ENCODE measurements around the gene CACHD1.

CACHD1 gene

DNA sequence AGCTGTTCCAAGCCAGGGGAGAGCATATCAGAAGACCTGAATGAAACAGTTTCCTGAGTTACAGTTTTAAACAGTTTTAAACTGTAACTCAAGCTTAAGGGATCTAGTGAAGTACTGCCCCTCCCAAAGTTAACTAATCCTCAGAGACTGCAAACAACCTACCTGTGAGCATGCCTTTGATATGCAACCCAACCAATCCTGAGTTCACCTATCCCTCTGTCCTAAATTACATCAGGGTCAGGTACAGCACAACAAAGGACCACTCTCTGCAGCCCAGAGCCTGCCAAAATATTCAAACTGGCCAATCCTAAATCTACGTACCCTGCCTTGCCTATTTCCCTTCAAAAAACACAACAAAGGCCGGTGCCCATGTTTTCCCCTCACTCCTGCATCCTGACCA is 242.1 kb downstream of the CACHD1 start:
- no peak for DNase-seq (ENCODE audit: low read depth in 1 of 2, low spot score in 1 of 2)
- TF ChIP-seq, protein P1, sequence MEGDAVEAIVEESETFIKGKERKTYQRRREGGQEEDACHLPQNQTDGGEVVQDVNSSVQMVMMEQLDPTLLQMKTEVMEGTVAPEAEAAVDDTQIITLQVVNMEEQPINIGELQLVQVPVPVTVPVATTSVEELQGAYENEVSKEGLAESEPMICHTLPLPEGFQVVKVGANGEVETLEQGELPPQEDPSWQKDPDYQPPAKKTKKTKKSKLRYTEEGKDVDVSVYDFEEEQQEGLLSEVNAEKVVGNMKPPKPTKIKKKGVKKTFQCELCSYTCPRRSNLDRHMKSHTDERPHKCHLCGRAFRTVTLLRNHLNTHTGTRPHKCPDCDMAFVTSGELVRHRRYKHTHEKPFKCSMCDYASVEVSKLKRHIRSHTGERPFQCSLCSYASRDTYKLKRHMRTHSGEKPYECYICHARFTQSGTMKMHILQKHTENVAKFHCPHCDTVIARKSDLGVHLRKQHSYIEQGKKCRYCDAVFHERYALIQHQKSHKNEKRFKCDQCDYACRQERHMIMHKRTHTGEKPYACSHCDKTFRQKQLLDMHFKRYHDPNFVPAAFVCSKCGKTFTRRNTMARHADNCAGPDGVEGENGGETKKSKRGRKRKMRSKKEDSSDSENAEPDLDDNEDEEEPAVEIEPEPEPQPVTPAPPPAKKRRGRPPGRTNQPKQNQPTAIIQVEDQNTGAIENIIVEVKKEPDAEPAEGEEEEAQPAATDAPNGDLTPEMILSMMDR (IDR thresholded peaks at IDR 0.05; ENCODE audit: insufficient read depth, low read length): no peak
- no peak for TF ChIP-seq POLR2AphosphoS5 (IDR thresholded peaks at IDR 0.05; ENCODE audit: low read depth)
- TF ChIP-seq, protein P2, sequence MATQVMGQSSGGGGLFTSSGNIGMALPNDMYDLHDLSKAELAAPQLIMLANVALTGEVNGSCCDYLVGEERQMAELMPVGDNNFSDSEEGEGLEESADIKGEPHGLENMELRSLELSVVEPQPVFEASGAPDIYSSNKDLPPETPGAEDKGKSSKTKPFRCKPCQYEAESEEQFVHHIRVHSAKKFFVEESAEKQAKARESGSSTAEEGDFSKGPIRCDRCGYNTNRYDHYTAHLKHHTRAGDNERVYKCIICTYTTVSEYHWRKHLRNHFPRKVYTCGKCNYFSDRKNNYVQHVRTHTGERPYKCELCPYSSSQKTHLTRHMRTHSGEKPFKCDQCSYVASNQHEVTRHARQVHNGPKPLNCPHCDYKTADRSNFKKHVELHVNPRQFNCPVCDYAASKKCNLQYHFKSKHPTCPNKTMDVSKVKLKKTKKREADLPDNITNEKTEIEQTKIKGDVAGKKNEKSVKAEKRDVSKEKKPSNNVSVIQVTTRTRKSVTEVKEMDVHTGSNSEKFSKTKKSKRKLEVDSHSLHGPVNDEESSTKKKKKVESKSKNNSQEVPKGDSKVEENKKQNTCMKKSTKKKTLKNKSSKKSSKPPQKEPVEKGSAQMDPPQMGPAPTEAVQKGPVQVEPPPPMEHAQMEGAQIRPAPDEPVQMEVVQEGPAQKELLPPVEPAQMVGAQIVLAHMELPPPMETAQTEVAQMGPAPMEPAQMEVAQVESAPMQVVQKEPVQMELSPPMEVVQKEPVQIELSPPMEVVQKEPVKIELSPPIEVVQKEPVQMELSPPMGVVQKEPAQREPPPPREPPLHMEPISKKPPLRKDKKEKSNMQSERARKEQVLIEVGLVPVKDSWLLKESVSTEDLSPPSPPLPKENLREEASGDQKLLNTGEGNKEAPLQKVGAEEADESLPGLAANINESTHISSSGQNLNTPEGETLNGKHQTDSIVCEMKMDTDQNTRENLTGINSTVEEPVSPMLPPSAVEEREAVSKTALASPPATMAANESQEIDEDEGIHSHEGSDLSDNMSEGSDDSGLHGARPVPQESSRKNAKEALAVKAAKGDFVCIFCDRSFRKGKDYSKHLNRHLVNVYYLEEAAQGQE (IDR thresholded peaks at IDR 0.05; ENCODE audit: insufficient replicate concordance, low read depth): no peak
- TF ChIP-seq SPI1 (IDR thresholded peaks at IDR 0.05; ENCODE audit: borderline replicate concordance, low read depth): no peak
- TF ChIP-seq GABPA (IDR thresholded peaks at IDR 0.05; ENCODE audit: low read depth): no peak
- no peak overlapping the region for H3K27ac ChIP-seq (replicated peaks)
- no peaks in the 10 kb centered on the region for H3K27me3 ChIP-seq (ENCODE audit: insufficient read depth, poor library complexity, severe bottlenecking)
- no peak overlapping the region for H3K4me3 ChIP-seq (replicated peaks; ENCODE audit: insufficient read depth, low read length)

DNA sequence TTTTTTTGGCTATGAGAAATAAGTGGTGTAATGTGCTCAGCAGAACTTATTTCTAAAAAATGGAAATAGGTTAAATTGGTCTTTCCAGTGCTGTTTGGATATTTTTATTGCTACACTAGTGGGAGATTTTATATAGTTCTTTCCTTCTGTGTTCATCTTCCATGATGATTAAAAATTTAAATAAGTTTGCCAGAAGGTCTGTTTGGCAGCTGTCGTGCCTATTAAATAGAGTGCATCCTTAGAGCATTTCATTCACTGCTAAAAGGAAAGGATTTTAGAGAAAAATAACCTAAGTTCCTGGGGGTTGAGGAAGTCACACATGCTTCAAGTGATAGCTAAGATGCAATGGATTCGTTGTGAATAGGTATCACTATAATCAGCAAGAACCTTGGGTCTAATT is 245.3 kb downstream of the CACHD1 start:
- H3K27me3 ChIP-seq (ENCODE audit: insufficient read depth, poor library complexity, severe bottlenecking): no peaks in the 10 kb centered on the region
- TF ChIP-seq GABPA (IDR thresholded peaks at IDR 0.05; ENCODE audit: low read depth): no peak
- TF ChIP-seq, protein P1 (IDR thresholded peaks at IDR 0.05; ENCODE audit: insufficient read depth, low read length): no peak
- no peak for TF ChIP-seq SPI1 (IDR thresholded peaks at IDR 0.05; ENCODE audit: borderline replicate concordance, low read depth)
- TF ChIP-seq, protein P2 (IDR thresholded peaks at IDR 0.05; ENCODE audit: insufficient replicate concordance, low read depth): no peak
- TF ChIP-seq POLR2AphosphoS5 (IDR thresholded peaks at IDR 0.05; ENCODE audit: low read depth): no peak
- H3K4me3 ChIP-seq (replicated peaks; ENCODE audit: insufficient read depth, low read length): no peak overlapping the region
- no peak for DNase-seq (ENCODE audit: low read depth in 1 of 2, low spot score in 1 of 2)
- no peak overlapping the region for H3K27ac ChIP-seq (replicated peaks)

DNA sequence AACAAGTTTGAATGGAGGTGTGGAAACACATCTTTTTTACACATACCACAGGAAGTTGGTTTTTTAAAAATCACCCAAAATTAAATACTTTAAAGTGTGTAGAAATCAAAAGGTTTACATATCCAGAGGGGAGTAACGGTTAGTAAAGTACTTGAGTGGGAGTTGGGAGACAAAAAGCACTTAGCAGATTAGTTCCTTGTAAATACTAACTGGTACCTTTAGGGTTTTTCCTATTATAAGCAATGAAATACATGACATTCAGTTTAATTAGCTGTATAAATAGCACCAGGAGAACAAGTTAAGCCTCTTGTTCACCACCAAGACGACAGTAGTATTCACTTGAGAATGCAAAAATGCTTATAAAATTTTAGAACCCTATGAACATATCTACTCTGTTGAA is 251.2 kb downstream of the CACHD1 start:
- H3K27ac ChIP-seq (replicated peaks): no peak overlapping the region
- peaks cover 5% of the 10 kb centered on the region for H3K27me3 ChIP-seq (ENCODE audit: insufficient read depth, poor library complexity, severe bottlenecking)
- DNase-seq (ENCODE audit: low read depth in 1 of 2, low spot score in 1 of 2): no peak
- no peak overlapping the region for H3K4me3 ChIP-seq (replicated peaks; ENCODE audit: insufficient read depth, low read length)
- TF ChIP-seq GABPA (IDR thresholded peaks at IDR 0.05; ENCODE audit: low read depth): no peak

DNA sequence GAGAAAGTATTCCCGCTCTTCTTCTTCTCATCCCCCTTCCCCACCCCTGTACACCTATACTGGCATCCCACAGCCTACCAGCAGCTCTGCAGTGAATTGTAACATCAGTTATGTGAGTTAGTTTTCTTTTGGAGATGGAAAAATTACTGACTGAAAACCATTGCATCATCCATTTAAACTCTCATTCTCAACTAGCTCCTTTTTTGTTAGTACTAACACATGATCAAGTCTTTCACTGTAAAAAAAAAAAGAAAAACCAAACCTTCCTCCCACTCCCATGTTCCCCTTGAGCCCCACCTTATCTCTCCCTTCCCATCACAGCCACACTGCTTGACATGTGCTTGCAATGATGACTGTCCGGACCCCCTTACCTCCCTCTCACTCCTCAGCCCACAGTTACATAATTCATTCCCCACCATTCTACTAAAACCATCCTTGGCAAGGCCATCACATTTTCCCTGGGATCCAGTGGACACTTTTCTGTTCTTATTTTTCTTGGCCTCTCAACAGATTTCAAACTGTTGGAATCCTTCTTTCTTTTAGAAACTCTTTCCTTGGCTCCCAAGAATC is 251.7 kb downstream of the CACHD1 start:
- TF ChIP-seq GABPA (IDR thresholded peaks at IDR 0.05; ENCODE audit: low read depth) (no peak), SPI1 (IDR thresholded peaks at IDR 0.05; ENCODE audit: borderline replicate concordance, low read depth) (no peak), POLR2AphosphoS5 (IDR thresholded peaks at IDR 0.05; ENCODE audit: low read depth) (no peak)
- TF ChIP-seq, protein P1 (IDR thresholded peaks at IDR 0.05; ENCODE audit: insufficient read depth, low read length): no peak
- TF ChIP-seq, protein P2 (IDR thresholded peaks at IDR 0.05; ENCODE audit: insufficient replicate concordance, low read depth): no peak
- Histone ChIP-seq H3K27ac (replicated peaks) (no peak overlapping the region), H3K27me3 (ENCODE audit: insufficient read depth, poor library complexity, severe bottlenecking) (peaks cover 5% of the 10 kb centered on the region), H3K4me3 (replicated peaks; ENCODE audit: insufficient read depth, low read length) (no peak overlapping the region)
- no peak for DNase-seq (ENCODE audit: low read depth in 1 of 2, low spot score in 1 of 2)

Data from HL-60 (cell line).